SH-SY5Y (cell line): ENCODE results near the gene CFAP20DC.

Experiments used
- GATA2 ChIP-seq: IDR thresholded peaks from 2 replicates; pipeline ENCODE4 v1.6.1; 2011; ENCODE audit warnings: mild to moderate bottlenecking, low read depth, low read length
- GATA3 ChIP-seq: IDR thresholded peaks from 2 replicates; pipeline ENCODE4 v1.6.1; 2011; ENCODE audit warnings: low read depth, mild to moderate bottlenecking, low read length, moderate library complexity

GRCh38 chr3:58952128-58952917, 97.5 kb downstream of the CFAP20DC start:
- TF ChIP-seq GATA2: no peak
- TF ChIP-seq GATA3: no peak
